ENCODE data around the gene SDC4. TPM values are rescaled to one million over a fixed set of nuclear protein-coding genes. Genes with fewer than 3 reads are reported as not detected.

SDC4 gene
- total RNA-seq, 2 experiments from 2014 or later, result 21.1 to 22.0 TPM

DNA sequence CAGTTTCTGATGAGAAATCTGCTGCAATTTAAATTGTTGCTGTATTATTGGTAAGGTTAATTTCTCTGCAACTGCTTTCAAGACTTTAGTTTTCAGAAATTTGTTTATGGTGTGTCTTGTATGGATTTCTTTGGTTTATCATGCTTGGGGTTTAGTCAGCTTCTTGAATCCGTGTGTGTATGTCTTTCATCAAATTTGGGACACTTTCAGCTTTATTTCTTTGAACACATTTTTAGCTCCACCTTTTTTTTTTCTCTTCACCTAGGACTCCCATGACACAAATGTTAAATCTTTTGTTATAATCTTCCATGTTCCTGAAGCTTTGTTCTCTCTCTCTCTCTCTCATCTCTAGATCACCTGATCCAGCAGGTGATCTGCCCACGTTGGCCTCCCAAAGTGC lies 43.3 kb upstream of the SDC4 start:
- DNase-seq, result no peak
- Mint-ChIP-seq H3K27ac (peak overlapping the region; percentile 22), H3K27me3 (no peaks in the 10 kb centered on the region), H3K36me3 (ENCODE audit: low read depth) (peaks cover 7% of the 10 kb centered on the region), H3K4me1 (ENCODE audit: low read depth) (peaks cover 22% of the 10 kb centered on the region), H3K9me3 (peaks cover 5% of the 10 kb centered on the region), H3K4me3 (no peak overlapping the region)
- ChIA-PET POLR2A (no interaction called here), CTCF (interaction anchor here (1.1 to 3.0 kb wide), 3 partner anchors 18 to 25 kb away, joined by 3 to 12 read pairs (median 3); no protein-coding TSS in a partner anchor)
- intact Hi-C loops (cut with micrococcal nuclease), result no loop called here
- TF ChIP-seq, protein P1, sequence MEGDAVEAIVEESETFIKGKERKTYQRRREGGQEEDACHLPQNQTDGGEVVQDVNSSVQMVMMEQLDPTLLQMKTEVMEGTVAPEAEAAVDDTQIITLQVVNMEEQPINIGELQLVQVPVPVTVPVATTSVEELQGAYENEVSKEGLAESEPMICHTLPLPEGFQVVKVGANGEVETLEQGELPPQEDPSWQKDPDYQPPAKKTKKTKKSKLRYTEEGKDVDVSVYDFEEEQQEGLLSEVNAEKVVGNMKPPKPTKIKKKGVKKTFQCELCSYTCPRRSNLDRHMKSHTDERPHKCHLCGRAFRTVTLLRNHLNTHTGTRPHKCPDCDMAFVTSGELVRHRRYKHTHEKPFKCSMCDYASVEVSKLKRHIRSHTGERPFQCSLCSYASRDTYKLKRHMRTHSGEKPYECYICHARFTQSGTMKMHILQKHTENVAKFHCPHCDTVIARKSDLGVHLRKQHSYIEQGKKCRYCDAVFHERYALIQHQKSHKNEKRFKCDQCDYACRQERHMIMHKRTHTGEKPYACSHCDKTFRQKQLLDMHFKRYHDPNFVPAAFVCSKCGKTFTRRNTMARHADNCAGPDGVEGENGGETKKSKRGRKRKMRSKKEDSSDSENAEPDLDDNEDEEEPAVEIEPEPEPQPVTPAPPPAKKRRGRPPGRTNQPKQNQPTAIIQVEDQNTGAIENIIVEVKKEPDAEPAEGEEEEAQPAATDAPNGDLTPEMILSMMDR (IDR thresholded peaks at IDR 0.05), result no peak
- ATAC-seq, result no peak

DNA sequence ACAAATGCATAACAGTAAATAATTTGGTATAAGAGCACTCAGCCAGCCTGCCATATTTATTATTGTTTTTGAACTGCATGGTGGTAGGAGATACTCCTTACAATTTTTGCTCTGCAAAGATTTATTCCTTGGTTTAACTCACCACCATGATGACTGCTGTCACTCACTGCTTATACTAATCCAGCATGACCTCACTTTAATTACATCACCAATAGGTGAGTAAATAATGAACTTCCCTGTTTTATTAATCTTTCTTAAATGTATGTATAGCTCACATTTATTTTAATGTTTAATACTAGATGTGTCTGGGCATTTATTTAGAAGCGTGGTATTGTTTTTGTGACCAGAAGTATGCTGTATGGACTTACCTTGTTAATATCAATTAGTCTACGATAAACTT lies 42.7 kb upstream of the SDC4 start:
- DNase-seq (no peak), ATAC-seq (no peak)
- Mint-ChIP-seq H3K9me3 (peaks cover 5% of the 10 kb centered on the region), H3K27me3 (no peaks in the 10 kb centered on the region), H3K4me1 (ENCODE audit: low read depth) (peaks cover 22% of the 10 kb centered on the region), H3K36me3 (ENCODE audit: low read depth) (peaks cover 7% of the 10 kb centered on the region), H3K4me3 (no peak overlapping the region), H3K27ac (no peak overlapping the region)
- TF ChIP-seq, protein P1 (IDR thresholded peaks at IDR 0.05), result no peak
- POLR2A ChIA-PET, result no interaction called here
- CTCF ChIA-PET, result interaction anchor here (1.1 to 3.0 kb wide), 2 partner anchors 17 to 24 kb away, joined by 3 to 12 read pairs; no protein-coding TSS in a partner anchor
- intact Hi-C loops (cut with micrococcal nuclease), result no loop called here

DNA sequence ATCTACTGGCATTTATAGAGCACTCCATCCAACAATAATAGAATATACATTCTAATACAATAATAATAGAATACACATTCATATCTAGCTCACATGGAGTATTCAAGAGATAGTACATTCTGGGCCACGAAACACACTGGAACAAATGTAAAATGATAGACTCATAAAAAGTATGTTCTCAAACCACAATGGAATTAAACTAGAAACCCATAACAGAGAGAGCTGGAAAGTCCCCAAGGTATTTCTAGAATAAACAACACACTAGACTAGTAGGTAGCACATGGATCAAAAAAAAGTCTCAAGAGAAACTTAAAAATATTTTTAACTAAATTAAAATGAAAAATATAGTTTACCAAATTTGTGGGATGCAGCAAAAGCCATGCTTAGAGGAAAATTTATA lies 39.0 kb upstream of the SDC4 start:
- no peak for DNase-seq
- H3K9me3 Mint-ChIP-seq, result peaks cover 5% of the 10 kb centered on the region
- no peak overlapping the region for H3K4me3 Mint-ChIP-seq
- CTCF ChIA-PET, result interaction anchor here (0.9 to 5.7 kb wide), 7 partner anchors 14 to 121 kb away, joined by 3 to 32 read pairs (median 3); partner anchors contain the start of gene SYS1
- intact Hi-C loops (cut with micrococcal nuclease), result no loop called here
- H3K27me3 Mint-ChIP-seq, result no peaks in the 10 kb centered on the region
- peaks cover 6% of the 10 kb centered on the region for H3K36me3 Mint-ChIP-seq (ENCODE audit: low read depth)
- TF ChIP-seq, protein P1 (IDR thresholded peaks at IDR 0.05), result no peak
- POLR2A ChIA-PET, result interaction anchor here (1.0 kb wide), 1 partner anchor 20 kb away, joined by 3 read pairs; no protein-coding TSS in a partner anchor
- H3K4me1 Mint-ChIP-seq (ENCODE audit: low read depth), result peaks cover 23% of the 10 kb centered on the region
- ATAC-seq, result no peak
- H3K27ac Mint-ChIP-seq, result no peak overlapping the region

DNA sequence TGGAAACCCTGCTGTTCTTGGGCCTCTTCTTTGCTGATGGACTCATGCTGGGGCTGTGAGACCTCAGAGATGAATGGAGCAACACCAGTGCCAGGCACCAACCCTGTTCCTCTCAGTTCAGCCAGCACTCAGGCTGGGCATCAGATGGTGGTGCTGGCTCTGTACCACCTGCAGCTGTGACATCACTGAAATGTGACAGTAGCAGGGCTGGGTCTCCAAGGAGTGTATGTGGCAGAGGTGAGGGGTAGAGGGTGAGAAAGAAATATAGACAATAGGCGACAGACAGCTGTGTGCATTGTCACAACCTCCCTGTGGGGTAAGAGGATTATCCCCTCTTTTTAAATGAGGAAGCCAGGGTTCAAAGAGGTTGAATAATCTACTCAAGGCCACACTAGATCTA lies 30.0 kb upstream of the SDC4 start, which contains the start of gene TP53TG5:
TP53TG5 (minus strand) TSS at position 135 of the 400 bp plus-strand sequence; CDS start at position 46, 89 bp downstream.
- Mint-ChIP-seq H3K4me3 (no peak within 1 kb of the TSS), H3K9me3 (no peaks in the 10 kb centered on the region), H3K4me1 (ENCODE audit: low read depth) (peaks cover 10% of the 10 kb centered on the region), H3K27me3 (no peaks in the 10 kb centered on the region), H3K27ac (no peak within 1 kb of the TSS), H3K36me3 (ENCODE audit: low read depth) (peaks cover 2% of the 10 kb centered on the region)
- POLR2A ChIA-PET, result no interaction called here
- intact Hi-C loops (cut with micrococcal nuclease), result no loop called here
- DNase-seq (no peak), ATAC-seq (no peak)
- CTCF ChIA-PET, result interaction anchor here (1.6 to 24.4 kb wide), 2 partner anchors 56 to 72 kb away, joined by 6 to 549 read pairs; no protein-coding TSS in a partner anchor
- TF ChIP-seq, protein P1 (IDR thresholded peaks at IDR 0.05), result no peak

DNA sequence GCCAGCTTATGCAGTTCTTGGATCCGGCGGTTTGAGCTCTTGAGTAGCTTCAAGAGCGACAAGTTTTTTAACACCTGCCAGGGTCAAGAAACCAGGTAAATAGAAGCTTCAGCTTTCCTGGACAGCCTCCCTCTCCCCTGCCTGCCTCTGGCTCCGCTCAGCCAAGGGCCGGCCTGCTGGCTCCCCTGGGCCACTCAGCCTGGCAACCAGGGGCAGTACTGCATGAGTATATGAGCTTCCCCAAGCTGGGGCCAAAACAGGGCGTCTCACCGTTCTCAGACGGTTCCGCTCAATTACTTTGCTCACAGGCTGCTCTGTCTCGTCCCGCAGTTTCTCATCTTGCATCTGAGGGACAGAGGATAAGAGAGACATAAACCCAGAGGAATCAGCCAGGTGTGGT lies 29.0 kb upstream of the SDC4 start:
- DNase-seq (no peak), ATAC-seq (no peak)
- ChIA-PET POLR2A (no interaction called here), CTCF (interaction anchor here (1.4 to 24.4 kb wide), 4 partner anchors 15 to 76 kb away, joined by 4 to 549 read pairs (median 157); partner anchors contain the start of gene SYS1)
- H3K9me3 Mint-ChIP-seq, result no peaks in the 10 kb centered on the region
- H3K4me1 Mint-ChIP-seq (ENCODE audit: low read depth), result peaks cover 16% of the 10 kb centered on the region
- TF ChIP-seq, protein P1 (IDR thresholded peaks at IDR 0.05), result no peak
- no peak overlapping the region for H3K4me3 Mint-ChIP-seq
- H3K27me3 Mint-ChIP-seq, result no peaks in the 10 kb centered on the region
- H3K36me3 Mint-ChIP-seq (ENCODE audit: low read depth), result peaks cover 2% of the 10 kb centered on the region
- intact Hi-C loops (cut with micrococcal nuclease), result no loop called here
- no peak overlapping the region for H3K27ac Mint-ChIP-seq

Measured in activated CD8-positive, alpha-beta T cell treated with anti-CD3 and anti-CD28 coated beads for 36 hours (primary cell).